ENCODE measurements around the gene FRMD5.

The FRMD5 gene

GRCh38 chr15:43988900-43989299 is 206.2 kb downstream of the FRMD5 start:
- DNase-seq (ENCODE audit: low read depth): no peak
- TF ChIP-seq CTCF (IDR thresholded peaks at IDR 0.05; ENCODE audit: low read depth, low read length, missing control alignments): no peak

GRCh38 chr15:43987924-43988323 is 207.1 kb downstream of the FRMD5 start:
- TF ChIP-seq CTCF (IDR thresholded peaks at IDR 0.05; ENCODE audit: low read depth, low read length, missing control alignments): no peak
- no peak overlapping the region for H3K4me3 ChIP-seq (ENCODE audit: low read depth, low read length)
- no peak for DNase-seq (ENCODE audit: low read depth)

More at GRCh38 chr15:43988900-43989299, 206.2 kb downstream of the FRMD5 start:
- no peak overlapping the region for H3K4me3 ChIP-seq (ENCODE audit: low read depth, low read length)

GRCh38 chr15:43985976-43986680 is 208.9 kb downstream of the FRMD5 start:
- TF ChIP-seq CTCF (IDR thresholded peaks at IDR 0.05; ENCODE audit: low read depth, low read length, missing control alignments): no peak
- H3K4me3 ChIP-seq (ENCODE audit: low read depth, low read length): no peak overlapping the region
- DNase-seq (ENCODE audit: low read depth): no peak

GRCh38 chr15:43981576-43981975 is 213.5 kb downstream of the FRMD5 start:
- no peak for DNase-seq (ENCODE audit: low read depth)
- no peak overlapping the region for H3K4me3 ChIP-seq (ENCODE audit: low read depth, low read length)
- no peak for TF ChIP-seq CTCF (IDR thresholded peaks at IDR 0.05; ENCODE audit: low read depth, low read length, missing control alignments)

GRCh38 chr15:43977072-43977884 is 217.8 kb downstream of the FRMD5 start:
- H3K4me3 ChIP-seq (ENCODE audit: low read depth, low read length): no peak overlapping the region
- peak; percentile 35 for DNase-seq (ENCODE audit: low read depth)
- no peak for TF ChIP-seq CTCF (IDR thresholded peaks at IDR 0.05; ENCODE audit: low read depth, low read length, missing control alignments)

GRCh38 chr15:43975770-43976169 is 219.3 kb downstream of the FRMD5 start:
- H3K4me3 ChIP-seq (ENCODE audit: low read depth, low read length): no peak overlapping the region
- no peak for DNase-seq (ENCODE audit: low read depth)
- no peak for TF ChIP-seq CTCF (IDR thresholded peaks at IDR 0.05; ENCODE audit: low read depth, low read length, missing control alignments)

Measured in GM12864 (cell line).